GM19452 (cell line): ENCODE data around the gene GIT1.

Experiments used
- ATAC-seq: cut with Tn5 transposase; IDR thresholded peaks from one replicate; pipeline ENCODE4 v1.9.1; 2021; ENCODE audit not compliant: unreplicated experiment

Gene GIT1

GRCh38 chr17:29616300-29617048 is 27.0 kb upstream of the GIT1 start:
- ATAC-seq: no peak

- no peak for ATAC-seq
Measured at GRCh38 chr17:29615492-29616299, 26.2 kb upstream of the GIT1 start.

GRCh38 chr17:29615048-29615385 is 25.6 kb upstream of the GIT1 start:
- ATAC-seq: no peak

GRCh38 chr17:29614349-29615047 is 25.1 kb upstream of the GIT1 start:
- ATAC-seq: no peak

- ATAC-seq: no peak
Measured at GRCh38 chr17:29613856-29614255, 24.4 kb upstream of the GIT1 start.

- no peak for ATAC-seq
Measured at GRCh38 chr17:29613352-29613837, 23.9 kb upstream of the GIT1 start.

GRCh38 chr17:29612404-29613280 is 23.2 kb upstream of the GIT1 start:
- ATAC-seq: no peak

GRCh38 chr17:29612094-29612403 is 22.6 kb upstream of the GIT1 start:
- no peak for ATAC-seq

- ATAC-seq: no peak
Measured at GRCh38 chr17:29611351-29612093, 22.1 kb upstream of the GIT1 start.

- no peak for ATAC-seq
Measured at GRCh38 chr17:29610395-29610794, 20.9 kb upstream of the GIT1 start.

- ATAC-seq: no peak
Measured at GRCh38 chr17:29608986-29609385, 19.5 kb upstream of the GIT1 start.

- ATAC-seq: no peak
Measured at GRCh38 chr17:29607557-29608195, 18.2 kb upstream of the GIT1 start.

GRCh38 chr17:29603109-29603674 is 13.7 kb upstream of the GIT1 start:
- no peak for ATAC-seq

GRCh38 chr17:29597361-29598172 is 8.1 kb upstream of the GIT1 start:
- ATAC-seq: no peak

GRCh38 chr17:29596811-29597210 is 7.4 kb upstream of the GIT1 start:
- no peak for ATAC-seq

- ATAC-seq: no peak
Measured at GRCh38 chr17:29595943-29596774, 6.7 kb upstream of the GIT1 start.

GRCh38 chr17:29595107-29595942 is 5.9 kb upstream of the GIT1 start:
- ATAC-seq: no peak
